Spleen (tissue), 7 donors: ENCODE data around the gene STX18.

Experiments used
- CTCF ChIP-seq, 11 experiments: fragments of 200-600 bp in 7 of 11; fragments of 450-650 bp in 4 of 11; sonication (generic) in 4 of 11; IDR thresholded peaks in 8 of 11; conservative IDR thresholded peaks in 3 of 11; 1 replicate in 7 of 11; 2 replicates in 4 of 11; pipeline versions ENCODE4 v1.4.0 to v1.8.0; 2016 to 2021; ENCODE audit warnings: antibody characterized with exemption in 11 of 11, inconsistent platforms in 4 of 11, mild to moderate bottlenecking in 1 of 11
- POLR2A ChIP-seq, 3 donors: fragments of 450-650 bp; IDR thresholded peaks; one replicate each; pipeline ENCODE4 v1.5.1; 2017; ENCODE audit warnings: antibody characterized with exemption in 3 of 3, mild to moderate bottlenecking in 1 of 3
- donor health status: DM: no; HTN: no; CAD: no; lungs with moderate emphysema.
- donor health status: DM: no; HTN: no; CAD: no.
- donor health status: DM: no; HTN: no; CAD: no.

GRCh38 chr4:4412641-4413372 is 129.0 kb downstream of the STX18 start:
- no peak for TF ChIP-seq POLR2A (IDR thresholded peaks at IDR 0.05)
- no peak for TF ChIP-seq CTCF (IDR thresholded peaks at IDR 0.05 in 8 of 11, conservative IDR thresholded peaks at IDR 0.05 in 3 of 11)
